GM21825 (cell line): ENCODE results near the gene TFF2.

Experiments used
- ATAC-seq: cut with Tn5 transposase; IDR thresholded peaks from one replicate; pipeline ENCODE4 v1.9.1; 2021; ENCODE audit warnings: mild to moderate bottlenecking, moderate library complexity; ENCODE audit not compliant: unreplicated experiment

The TFF2 gene

GRCh38 chr21:42366292-42367010 lies 15.7 kb upstream of the TFF2 start, which contains the start of gene TFF1:
Gene TFF1 (minus strand): TSS chr21:42366535. CDS start chr21:42366495, 40 bp downstream.
- ATAC-seq = no peak

- ATAC-seq = no peak
These were observed 15.0 kb upstream of the TFF2 start for GRCh38 chr21:42365770-42366169.

GRCh38 chr21:42364304-42364865 lies 13.6 kb upstream of the TFF2 start:
- no peak for ATAC-seq

GRCh38 chr21:42363312-42363711 lies 12.5 kb upstream of the TFF2 start:
- no peak for ATAC-seq

- ATAC-seq = no peak
These were observed 11.9 kb upstream of the TFF2 start for GRCh38 chr21:42362700-42363099.

GRCh38 chr21:42362198-42362597 lies 11.4 kb upstream of the TFF2 start:
- no peak for ATAC-seq

- no peak for ATAC-seq
These were observed 10.5 kb upstream of the TFF2 start for GRCh38 chr21:42361286-42361685.

GRCh38 chr21:42360317-42360716 lies 9.5 kb upstream of the TFF2 start:
- ATAC-seq = no peak

GRCh38 chr21:42358937-42359336 lies 8.1 kb upstream of the TFF2 start:
- no peak for ATAC-seq

- no peak for ATAC-seq
These were observed 7.5 kb upstream of the TFF2 start for GRCh38 chr21:42358261-42358660.

- ATAC-seq = no peak
These were observed 6.5 kb upstream of the TFF2 start for GRCh38 chr21:42357307-42357706.

GRCh38 chr21:42356650-42357049 lies 5.9 kb upstream of the TFF2 start:
- ATAC-seq = no peak

GRCh38 chr21:42356046-42356445 lies 5.3 kb upstream of the TFF2 start:
- no peak for ATAC-seq

- no peak for ATAC-seq
These were observed 2.8 kb upstream of the TFF2 start for GRCh38 chr21:42353623-42354022.

- no peak for ATAC-seq
These were observed 1.8 kb upstream of the TFF2 start for GRCh38 chr21:42352441-42353095.

- no peak for ATAC-seq
These were observed 1.0 kb upstream of the TFF2 start for GRCh38 chr21:42351626-42352440.

GRCh38 chr21:42350318-42350910 lies 380 bp downstream of the TFF2 start:
- ATAC-seq = no peak

GRCh38 chr21:42349420-42350317 lies 1.1 kb downstream of the TFF2 start:
- no peak for ATAC-seq

- no peak for ATAC-seq
These were observed 2.0 kb downstream of the TFF2 start for GRCh38 chr21:42348762-42349161.
